CD14-positive monocyte (primary cell): Measurements from ENCODE around the gene MKLN1. TPM values are rescaled to one million over a fixed set of nuclear protein-coding genes. Genes with fewer than 3 reads are reported as not detected.

Source experiments
- DNase-seq, 3 donors: peaks; one replicate each; pipeline ENCODE4 v3.0.0-alpha.2; 2011 to 2022
- H2AFZ ChIP-seq: 2 replicates; pipeline ENCODE4 v1.6.0; 2012; ENCODE audit warnings: mild to moderate bottlenecking, low read depth, low read length, inconsistent platforms; ENCODE audit not compliant: insufficient read depth, poor library complexity, severe bottlenecking
- H3K27ac ChIP-seq, 2 donors: 1 replicate in 1 of 2; 2 replicates in 1 of 2; pipeline ENCODE4 v1.5.1; 2012 to 2013; ENCODE audit warnings: low read length in 2 of 2, control low read depth in 1 of 2, inconsistent platforms in 1 of 2, low read depth in 1 of 2, mild to moderate bottlenecking in 1 of 2
- H3K27me3 ChIP-seq, 2 donors: one replicate each; pipeline versions ENCODE4 v1.6.0 to v1.6.1; 2011 to 2013; ENCODE audit warnings: low read length in 2 of 2; ENCODE audit not compliant: control insufficient read depth in 2 of 2, insufficient read depth in 2 of 2
- H3K36me3 ChIP-seq, 2 donors: replicated peaks in 1 of 2; 1 replicate in 1 of 2; 2 replicates in 1 of 2; pipeline versions ENCODE4 v1.5.1 to v1.6.1; 2012 to 2013; ENCODE audit warnings: low read length in 2 of 2, control low read depth in 1 of 2, inconsistent platforms in 1 of 2, mild to moderate bottlenecking in 1 of 2; ENCODE audit not compliant: insufficient read depth in 2 of 2, control insufficient read depth in 1 of 2
- H3K4me1 ChIP-seq, 2 donors: 1 replicate in 1 of 2; 2 replicates in 1 of 2; pipeline versions ENCODE4 v1.5.1 to v1.6.1; 2012 to 2013; ENCODE audit warnings: low read length in 2 of 2, control low read depth in 1 of 2, inconsistent platforms in 1 of 2, mild to moderate bottlenecking in 1 of 2, moderate library complexity in 1 of 2; ENCODE audit not compliant: insufficient read depth in 2 of 2, control insufficient read depth in 1 of 2
- H3K4me2 ChIP-seq: replicated peaks from 2 replicates; pipeline ENCODE3; 2012; ENCODE audit warnings: low read length, moderate library complexity, mild to moderate bottlenecking; ENCODE audit not compliant: poor library complexity, severe bottlenecking; ENCODE audit errors: extremely low read depth
- H3K4me3 ChIP-seq, 3 experiments: fragments of 200-600 bp in 1 of 3; sonication (generic) in 1 of 3; replicated peaks in 1 of 3; 1 replicate in 2 of 3; 2 replicates in 1 of 3; pipeline ENCODE4 v1.5.1; 2011 to 2013; ENCODE audit warnings: low read length in 3 of 3, mild to moderate bottlenecking in 3 of 3, control low read depth in 2 of 3, low read depth in 2 of 3, inconsistent platforms in 1 of 3, moderate library complexity in 1 of 3
- H3K79me2 ChIP-seq: 2 replicates; pipeline ENCODE4 v1.6.0; 2012; ENCODE audit warnings: mild to moderate bottlenecking, control low read depth, inconsistent platforms, low read length, moderate library complexity; ENCODE audit not compliant: insufficient read depth
- H3K9ac ChIP-seq: 2 replicates; pipeline ENCODE4 v1.6.0; 2017; ENCODE audit warnings: low read length, mild to moderate bottlenecking; ENCODE audit not compliant: insufficient read depth, poor library complexity, severe bottlenecking
- H3K9me3 ChIP-seq, 2 donors: replicated peaks in 1 of 2; 1 replicate in 1 of 2; 2 replicates in 1 of 2; pipeline versions ENCODE4 v1.5.1 to v1.6.1; 2012 to 2013; ENCODE audit warnings: low read length in 2 of 2, control low read depth in 1 of 2; ENCODE audit not compliant: control insufficient read depth in 1 of 2, insufficient read depth in 1 of 2
- H4K20me1 ChIP-seq: 2 replicates; pipeline ENCODE4 v1.6.0; 2012; ENCODE audit warnings: mild to moderate bottlenecking, low read length, control low read depth, moderate library complexity; ENCODE audit not compliant: insufficient read depth
- H3K27ac Mint-ChIP-seq, 7 donors: one replicate each; pipeline ENCODE4 v1.8.0; 2020; ENCODE audit warnings: mild to moderate bottlenecking in 7 of 7, mixed read lengths in 7 of 7, moderate library complexity in 6 of 7, inconsistent platforms in 2 of 7
- H3K27me3 Mint-ChIP-seq, 3 donors: one replicate each; pipeline ENCODE4 v1.8.0; 2021 to 2022; ENCODE audit warnings: low read depth in 3 of 3, mild to moderate bottlenecking in 3 of 3, mixed read lengths in 3 of 3, moderate library complexity in 3 of 3, inconsistent platforms in 1 of 3
- H3K36me3 Mint-ChIP-seq, 2 donors: one replicate each; pipeline ENCODE4 v1.8.0; 2020; ENCODE audit warnings: mixed read lengths in 2 of 2, inconsistent platforms in 1 of 2, mild to moderate bottlenecking in 1 of 2
- H3K4me1 Mint-ChIP-seq: one replicate; pipeline ENCODE4 v1.8.0; 2020; ENCODE audit warnings: mild to moderate bottlenecking, mixed read lengths
- H3K4me3 Mint-ChIP-seq, 2 donors: one replicate each; pipeline ENCODE4 v1.8.0; 2020; ENCODE audit warnings: mild to moderate bottlenecking in 2 of 2, mixed read lengths in 2 of 2, moderate library complexity in 1 of 2
- H3K9me3 Mint-ChIP-seq, 7 donors: one replicate each; pipeline ENCODE4 v1.8.0; 2020 to 2022; ENCODE audit warnings: mixed read lengths in 7 of 7, mild to moderate bottlenecking in 6 of 7, moderate library complexity in 6 of 7, inconsistent platforms in 2 of 7
- CTCF ChIP-seq: fragments of 200-600 bp; IDR thresholded peaks from one replicate; pipeline ENCODE4 v1.8.0; 2022; ENCODE audit warnings: antibody characterized with exemption, mild to moderate bottlenecking
- WGBS: methylation state at CpG from one replicate; pipeline ENCODE4 v1.1.5; 2013; ENCODE audit warnings: missing lambda C conversion rate; ENCODE audit not compliant: insufficient coverage; 5-methylcytosine and 5-hydroxymethylcytosine counted together
- intact Hi-C, 2 donors: fragments of 100-400 bp; cut with micrococcal nuclease; formaldehyde crosslinking; loops; one replicate each; pipeline versions ENCODE4 v1.15.0 to v1.15.1; 2023
- polyA plus RNA-seq, 3 donors: library from polyadenylated mRNA; depleted of rRNA in 1 of 3; unstranded in 2 of 3; stranded (reverse) in 1 of 3; fragments of 300-500 nt in 2 of 3; fragments of >200 nt in 1 of 3; fragmentation: Illumina TruSeq in 2 of 3; gene quantifications; 1 replicate in 2 of 3; 2 replicates in 1 of 3; pipeline ENCODE4 v1.2.3, GENCODE V29; 2012 to 2021

MKLN1 gene
- polyA plus RNA-seq, 3 donors: 12.2 to 18.5 (median 17.2) TPM

GRCh38 chr7:131328377-131329175, 900 bp downstream of the MKLN1 start:
- H3K36me3 Mint-ChIP-seq: peaks cover 6 to 9% of the 10 kb centered on the region in 2 donors
- peaks cover 0 to 4% (median 1%) of the 10 kb centered on the region in 7 donors for H3K9me3 Mint-ChIP-seq
- Histone ChIP-seq H3K9me3 (no peaks in the 10 kb centered on the region), H3K4me1 (peaks cover 24 to 29% of the 10 kb centered on the region in 2 donors), H3K27ac (peak overlapping the region; percentile 86 to 99), H3K79me2 (peaks cover 67% of the 10 kb centered on the region), H4K20me1 (peaks cover 13% of the 10 kb centered on the region), H3K4me3 (peak overlapping the region; percentile 69 to 98 (median 88)), H3K36me3 (peaks cover 0 to 9% of the 10 kb centered on the region in 2 donors), H3K9ac (peak overlapping the region; percentile 100), H3K27me3 (no peaks in the 10 kb centered on the region), H2AFZ (peak overlapping the region; percentile 94), H3K4me2 (peak overlapping the region; percentile 90)
- H3K4me1 Mint-ChIP-seq: peaks cover 38% of the 10 kb centered on the region
- H3K4me3 Mint-ChIP-seq: peak overlapping the region; percentile 99 to 100
- no peak for DNase-seq
- intact Hi-C loops: loop anchor here (5.0 kb wide), 2 partner anchors 91 to 221 kb away; no protein-coding TSS in a partner anchor
- no peak for TF ChIP-seq CTCF
- H3K27ac Mint-ChIP-seq: peak overlapping the region; percentile 96 to 100 (median 99)
- peaks cover 0 to 5% (median 0%) of the 10 kb centered on the region in 3 donors for H3K27me3 Mint-ChIP-seq
- WGBS: 0% methylated on average over 15 of the region's 20 CpGs

GRCh38 chr7:131329176-131329570, 1.5 kb downstream of the MKLN1 start:
- Histone ChIP-seq H3K36me3 (peaks cover 0 to 10% of the 10 kb centered on the region in 2 donors), H3K27ac (no peak overlapping the region), H3K9ac (peak overlapping the region; percentile 100), H3K4me2 (peak overlapping the region; percentile 90), H3K9me3 (no peaks in the 10 kb centered on the region), H4K20me1 (peaks cover 15% of the 10 kb centered on the region), H3K4me1 (peaks cover 24 to 28% of the 10 kb centered on the region in 2 donors), H3K27me3 (no peaks in the 10 kb centered on the region), H2AFZ (no peak overlapping the region), H3K79me2 (peaks cover 73% of the 10 kb centered on the region), H3K4me3 (peak overlapping the region; percentile 69 to 98 (median 88))
- 100% methylated on average over 1 of the region's 1 CpG for WGBS
- Mint-ChIP-seq H3K4me1 (peaks cover 37% of the 10 kb centered on the region), H3K27ac (peak overlapping the region in 4 of 7 donors; percentile 0 to 38 (median 20)), H3K36me3 (peaks cover 8 to 15% of the 10 kb centered on the region in 2 donors), H3K4me3 (peak overlapping the region; percentile 99 to 100), H3K27me3 (peaks cover 0 to 3% (median 0%) of the 10 kb centered on the region in 3 donors), H3K9me3 (peaks cover 0 to 5% (median 2%) of the 10 kb centered on the region in 7 donors)
- DNase-seq: no peak
- TF ChIP-seq CTCF: no peak
- intact Hi-C loops: loop anchor here (5.0 kb wide), 2 partner anchors 92 to 222 kb away; no protein-coding TSS in a partner anchor
